ENCODE data around the gene CCNG2.
A peak's percentile ranks its signal among the peaks of the same experiment; 100 is the strongest.

CCNG2 gene

GRCh38 chr4:77147079-77147782, 9.8 kb upstream of the CCNG2 start:
- no peak for DNase-seq (ENCODE audit: low spot score)

GRCh38 chr4:77148078-77148477, 8.9 kb upstream of the CCNG2 start:
- DNase-seq (ENCODE audit: low spot score) = no peak

GRCh38 chr4:77149789-77150188, 7.2 kb upstream of the CCNG2 start:
- no peak for DNase-seq (ENCODE audit: low spot score)

- no peak for DNase-seq (ENCODE audit: low spot score)
Observed at GRCh38 chr4:77151241-77151640, 5.8 kb upstream of the CCNG2 start.

GRCh38 chr4:77152421-77152820, 4.6 kb upstream of the CCNG2 start:
- DNase-seq (ENCODE audit: low spot score) = no peak

- no peak for DNase-seq (ENCODE audit: low spot score)
Observed at GRCh38 chr4:77153006-77153405, 4.0 kb upstream of the CCNG2 start.

GRCh38 chr4:77154065-77154464, 2.9 kb upstream of the CCNG2 start:
- no peak for DNase-seq (ENCODE audit: low spot score)

- no peak for DNase-seq (ENCODE audit: low spot score)
Observed at GRCh38 chr4:77154761-77155499, 2.1 kb upstream of the CCNG2 start.

GRCh38 chr4:77155631-77156452, 1.2 kb upstream of the CCNG2 start:
- DNase-seq (ENCODE audit: low spot score) = no peak

- peak; percentile 99 for DNase-seq (ENCODE audit: low spot score)
Observed at GRCh38 chr4:77156533-77156911, 485 bp upstream of the CCNG2 start.

- peak; percentile 67 for DNase-seq (ENCODE audit: low spot score)
Observed at GRCh38 chr4:77157859-77158486, 966 bp downstream of the CCNG2 start.

- DNase-seq (ENCODE audit: low spot score) = no peak
Observed at GRCh38 chr4:77158487-77158861, 1.5 kb downstream of the CCNG2 start.

GRCh38 chr4:77159806-77160205, 2.8 kb downstream of the CCNG2 start:
- no peak for DNase-seq (ENCODE audit: low spot score)

- DNase-seq (ENCODE audit: low spot score) = no peak
Observed at GRCh38 chr4:77163641-77164040, 6.6 kb downstream of the CCNG2 start.

GRCh38 chr4:77167173-77167572, 10.2 kb downstream of the CCNG2 start:
- DNase-seq (ENCODE audit: low spot score) = no peak

GRCh38 chr4:77167866-77168265, 10.9 kb downstream of the CCNG2 start:
- DNase-seq (ENCODE audit: low spot score) = no peak

- DNase-seq (ENCODE audit: low spot score) = no peak
Observed at GRCh38 chr4:77169481-77169880, 12.5 kb downstream of the CCNG2 start.

GRCh38 chr4:77170926-77171325, 13.9 kb downstream of the CCNG2 start:
- no peak for DNase-seq (ENCODE audit: low spot score)

GRCh38 chr4:77172336-77172735, 15.3 kb downstream of the CCNG2 start:
- no peak for DNase-seq (ENCODE audit: low spot score)

- no peak for DNase-seq (ENCODE audit: low spot score)
Observed at GRCh38 chr4:77174426-77174825, 17.4 kb downstream of the CCNG2 start.

GRCh38 chr4:77175201-77175611, 18.2 kb downstream of the CCNG2 start:
- no peak for DNase-seq (ENCODE audit: low spot score)

- DNase-seq (ENCODE audit: low spot score) = no peak
Observed at GRCh38 chr4:77176640-77177039, 19.6 kb downstream of the CCNG2 start.
